ENCODE measurements around the gene SMIM12. TPM values are rescaled to one million over a fixed set of nuclear protein-coding genes. Genes with fewer than 3 reads are reported as not detected.

SMIM12 gene
- polyA plus RNA-seq, 3 donors: 31.8 to 121 (median 93.7) TPM

- WGBS (ENCODE audit: insufficient coverage): 95% methylated on average over 4 of the region's 9 CpGs
- peaks cover 0 to 3% of the 10 kb centered on the region in 2 donors for H3K9me3 ChIP-seq (replicated peaks in 1 of 2; ENCODE audit: control insufficient read depth in 1 of 2, insufficient read depth in 1 of 2, low read length in 2 of 2)
- H3K9ac ChIP-seq (ENCODE audit: insufficient read depth, low read length, poor library complexity, severe bottlenecking): no peak overlapping the region
- H3K79me2 ChIP-seq (ENCODE audit: insufficient read depth, low read length): no peaks in the 10 kb centered on the region
- Mint-ChIP-seq H3K27me3 (ENCODE audit: low read depth in 3 of 3) (peaks cover 39 to 65% (median 53%) of the 10 kb centered on the region in 3 donors), H3K36me3 (no peaks in the 10 kb centered on the region), H3K4me3 (no peak overlapping the region), H3K27ac (no peak overlapping the region), H3K9me3 (peaks cover 0 to 9% (median 5%) of the 10 kb centered on the region in 7 donors), H3K4me1 (no peaks in the 10 kb centered on the region)
- no peaks in the 10 kb centered on the region for H3K4me1 ChIP-seq (ENCODE audit: control insufficient read depth in 1 of 2, insufficient read depth in 2 of 2, low read length in 2 of 2)
- no peak overlapping the region for H3K4me3 ChIP-seq (replicated peaks in 1 of 3; ENCODE audit: low read depth in 2 of 3, low read length in 3 of 3)
- H3K27ac ChIP-seq (ENCODE audit: low read depth in 1 of 2, low read length in 2 of 2): no peak overlapping the region
- no peak overlapping the region for H3K4me2 ChIP-seq (replicated peaks; ENCODE audit: extremely low read depth, low read length, poor library complexity, severe bottlenecking)
- no peak for TF ChIP-seq CTCF (IDR thresholded peaks at IDR 0.05)
- H4K20me1 ChIP-seq (ENCODE audit: insufficient read depth, low read length): no peaks in the 10 kb centered on the region
- no peaks in the 10 kb centered on the region for H3K36me3 ChIP-seq (replicated peaks in 1 of 2; ENCODE audit: control insufficient read depth in 1 of 2, insufficient read depth in 2 of 2, low read length in 2 of 2)
- H2AFZ ChIP-seq (ENCODE audit: insufficient read depth, low read depth, low read length, poor library complexity, severe bottlenecking): no peak overlapping the region
- intact Hi-C loops (cut with micrococcal nuclease): no loop called here
- DNase-seq: no peak
- peaks cover 18 to 43% of the 10 kb centered on the region in 2 donors for H3K27me3 ChIP-seq (ENCODE audit: control insufficient read depth in 2 of 2, insufficient read depth in 2 of 2, low read length in 2 of 2)
Measured at GRCh38 chr1:34879230-34879629, 19.7 kb upstream of the SMIM12 start.

- peaks cover 0 to 3% of the 10 kb centered on the region in 2 donors for H3K9me3 ChIP-seq (replicated peaks in 1 of 2; ENCODE audit: control insufficient read depth in 1 of 2, insufficient read depth in 1 of 2, low read length in 2 of 2)
Measured at GRCh38 chr1:34876406-34876805, 16.9 kb upstream of the SMIM12 start.

More at GRCh38 chr1:34876406-34876805, 16.9 kb upstream of the SMIM12 start:
- 95% methylated on average over 5 of the region's 7 CpGs for WGBS (ENCODE audit: insufficient coverage)
- no peaks in the 10 kb centered on the region for H3K36me3 ChIP-seq (replicated peaks in 1 of 2; ENCODE audit: control insufficient read depth in 1 of 2, insufficient read depth in 2 of 2, low read length in 2 of 2)
- no peak overlapping the region for H3K4me3 ChIP-seq (replicated peaks in 1 of 3; ENCODE audit: low read depth in 2 of 3, low read length in 3 of 3)
- no peak overlapping the region for H3K27ac Mint-ChIP-seq
- no peak overlapping the region for H3K27ac ChIP-seq (ENCODE audit: low read depth in 1 of 2, low read length in 2 of 2)
- no peak overlapping the region for H3K4me2 ChIP-seq (replicated peaks; ENCODE audit: extremely low read depth, low read length, poor library complexity, severe bottlenecking)
- peaks cover 9 to 26% of the 10 kb centered on the region in 2 donors for H3K27me3 ChIP-seq (ENCODE audit: control insufficient read depth in 2 of 2, insufficient read depth in 2 of 2, low read length in 2 of 2)
- H3K36me3 Mint-ChIP-seq: no peaks in the 10 kb centered on the region
- H2AFZ ChIP-seq (ENCODE audit: insufficient read depth, low read depth, low read length, poor library complexity, severe bottlenecking): no peak overlapping the region
- H3K9ac ChIP-seq (ENCODE audit: insufficient read depth, low read length, poor library complexity, severe bottlenecking): no peak overlapping the region
- H3K4me1 ChIP-seq (ENCODE audit: control insufficient read depth in 1 of 2, insufficient read depth in 2 of 2, low read length in 2 of 2): no peaks in the 10 kb centered on the region
- intact Hi-C loops (cut with micrococcal nuclease): no loop called here
- no peaks in the 10 kb centered on the region for H3K4me1 Mint-ChIP-seq
- H3K9me3 Mint-ChIP-seq: peaks cover 0 to 11% (median 5%) of the 10 kb centered on the region in 7 donors
- no peaks in the 10 kb centered on the region for H3K79me2 ChIP-seq (ENCODE audit: insufficient read depth, low read length)
- no peak for TF ChIP-seq CTCF (IDR thresholded peaks at IDR 0.05)
- no peak overlapping the region for H3K4me3 Mint-ChIP-seq
- peaks cover 26 to 62% (median 60%) of the 10 kb centered on the region in 3 donors for H3K27me3 Mint-ChIP-seq (ENCODE audit: low read depth in 3 of 3)
- no peaks in the 10 kb centered on the region for H4K20me1 ChIP-seq (ENCODE audit: insufficient read depth, low read length)
- DNase-seq: no peak
